ENCODE results near the gene DPEP2NB.

GRCh38 chr16:67995423-67995822 lies 20.3 kb downstream of the DPEP2NB start:
- TF ChIP-seq, protein P1, sequence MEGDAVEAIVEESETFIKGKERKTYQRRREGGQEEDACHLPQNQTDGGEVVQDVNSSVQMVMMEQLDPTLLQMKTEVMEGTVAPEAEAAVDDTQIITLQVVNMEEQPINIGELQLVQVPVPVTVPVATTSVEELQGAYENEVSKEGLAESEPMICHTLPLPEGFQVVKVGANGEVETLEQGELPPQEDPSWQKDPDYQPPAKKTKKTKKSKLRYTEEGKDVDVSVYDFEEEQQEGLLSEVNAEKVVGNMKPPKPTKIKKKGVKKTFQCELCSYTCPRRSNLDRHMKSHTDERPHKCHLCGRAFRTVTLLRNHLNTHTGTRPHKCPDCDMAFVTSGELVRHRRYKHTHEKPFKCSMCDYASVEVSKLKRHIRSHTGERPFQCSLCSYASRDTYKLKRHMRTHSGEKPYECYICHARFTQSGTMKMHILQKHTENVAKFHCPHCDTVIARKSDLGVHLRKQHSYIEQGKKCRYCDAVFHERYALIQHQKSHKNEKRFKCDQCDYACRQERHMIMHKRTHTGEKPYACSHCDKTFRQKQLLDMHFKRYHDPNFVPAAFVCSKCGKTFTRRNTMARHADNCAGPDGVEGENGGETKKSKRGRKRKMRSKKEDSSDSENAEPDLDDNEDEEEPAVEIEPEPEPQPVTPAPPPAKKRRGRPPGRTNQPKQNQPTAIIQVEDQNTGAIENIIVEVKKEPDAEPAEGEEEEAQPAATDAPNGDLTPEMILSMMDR (IDR thresholded peaks at IDR 0.05), result no peak
- TF ChIP-seq POLR2A (IDR thresholded peaks at IDR 0.05), result no peak
- TF ChIP-seq POLR2AphosphoS5 (IDR thresholded peaks at IDR 0.05), result no peak
